ENCODE results near the gene PACSIN2. TPM values are rescaled to one million over a fixed set of nuclear protein-coding genes. Genes with fewer than 3 reads are reported as not detected.
A peak's percentile ranks its signal among the peaks of the same experiment; 100 is the strongest.

PACSIN2 gene
- total RNA-seq, 1 donor from 2014 or later: 46.2 TPM

GRCh38 chr22:42907404-42908373 is 107.3 kb downstream of the PACSIN2 start:
- DNase-seq (ENCODE audit: extremely low spot score in 2 of 2): no peak
- TF ChIP-seq CTCF (IDR thresholded peaks at IDR 0.05) (no peak), POLR2AphosphoS5 (IDR thresholded peaks at IDR 0.05; ENCODE audit: insufficient read depth in 1 of 2, low read depth in 1 of 2) (no peak), POLR2A (IDR thresholded peaks at IDR 0.05) (no peak)
- Histone ChIP-seq H3K27ac (peak overlapping the region; percentile 51), H3K27me3 (no peaks in the 10 kb centered on the region), H3K9me3 (no peaks in the 10 kb centered on the region), H3K4me3 (no peak overlapping the region), H3K4me1 (peaks cover 50% of the 10 kb centered on the region), H3K36me3 (no peaks in the 10 kb centered on the region)
- intact Hi-C loops (cut with DNase I): no loop called here

- no peak for DNase-seq (ENCODE audit: extremely low spot score in 2 of 2)
- no peaks in the 10 kb centered on the region for H3K27me3 ChIP-seq
- no peaks in the 10 kb centered on the region for H3K36me3 ChIP-seq
- TF ChIP-seq POLR2A (IDR thresholded peaks at IDR 0.05) (no peak), CTCF (IDR thresholded peaks at IDR 0.05) (no peak), POLR2AphosphoS5 (IDR thresholded peaks at IDR 0.05; ENCODE audit: insufficient read depth in 1 of 2, low read depth in 1 of 2) (peak; percentile 38 to 63)
- no peaks in the 10 kb centered on the region for H3K9me3 ChIP-seq
- peak overlapping the region; percentile 5 for H3K27ac ChIP-seq
- intact Hi-C loops (cut with DNase I): no loop called here
- H3K4me1 ChIP-seq: peaks cover 50% of the 10 kb centered on the region
- H3K4me3 ChIP-seq: no peak overlapping the region
Measured at GRCh38 chr22:42906605-42907348, 108.2 kb downstream of the PACSIN2 start.

GRCh38 chr22:42905702-42906183 is 109.2 kb downstream of the PACSIN2 start:
- no peaks in the 10 kb centered on the region for H3K9me3 ChIP-seq
- no peak for DNase-seq (ENCODE audit: extremely low spot score in 2 of 2)
- no peak for TF ChIP-seq POLR2A (IDR thresholded peaks at IDR 0.05)
- TF ChIP-seq POLR2AphosphoS5 (IDR thresholded peaks at IDR 0.05; ENCODE audit: insufficient read depth in 1 of 2, low read depth in 1 of 2): no peak
- TF ChIP-seq CTCF (IDR thresholded peaks at IDR 0.05): no peak
- no peaks in the 10 kb centered on the region for H3K36me3 ChIP-seq
- H3K4me3 ChIP-seq: no peak overlapping the region
- H3K27me3 ChIP-seq: no peaks in the 10 kb centered on the region
- intact Hi-C loops (cut with DNase I): no loop called here
- peaks cover 50% of the 10 kb centered on the region for H3K4me1 ChIP-seq
- peak overlapping the region; percentile 5 for H3K27ac ChIP-seq

GRCh38 chr22:42905217-42905616 is 109.7 kb downstream of the PACSIN2 start:
- Histone ChIP-seq H3K4me1 (peaks cover 49% of the 10 kb centered on the region), H3K36me3 (no peaks in the 10 kb centered on the region), H3K4me3 (no peak overlapping the region), H3K9me3 (no peaks in the 10 kb centered on the region), H3K27me3 (no peaks in the 10 kb centered on the region), H3K27ac (no peak overlapping the region)
- intact Hi-C loops (cut with DNase I): no loop called here
- no peak for TF ChIP-seq CTCF (IDR thresholded peaks at IDR 0.05)
- TF ChIP-seq POLR2A (IDR thresholded peaks at IDR 0.05): no peak
- no peak for TF ChIP-seq POLR2AphosphoS5 (IDR thresholded peaks at IDR 0.05; ENCODE audit: insufficient read depth in 1 of 2, low read depth in 1 of 2)
- DNase-seq (ENCODE audit: extremely low spot score in 2 of 2): no peak
